HepG2 (cell line): ENCODE data around the gene HDAC4.

ENCODE experiments used
- CEBPB ChIP-seq: IDR thresholded peaks from 2 replicates; pipeline ENCODE4 v1.6.1; 2011; ENCODE audit warnings: low read depth, low read length, improper control_type of control experiment, borderline replicate concordance
- CTCF ChIP-seq: sonication (generic); formaldehyde crosslinking; IDR thresholded peaks from 2 replicates; pipeline ENCODE4 v1.5.0; 2020; ENCODE audit warnings: mild to moderate bottlenecking, missing genetic modification reagents, moderate library complexity
- FIP1L1 ChIP-seq: fragments of 200-400 bp; formaldehyde crosslinking; IDR thresholded peaks from 2 replicates; pipeline ENCODE4 v1.6.1; 2018; ENCODE audit warnings: low read depth, mild to moderate bottlenecking, low read length, moderate library complexity, borderline replicate concordance; ENCODE audit not compliant: insufficient read depth
- FOSL2 ChIP-seq: sonication (generic); formaldehyde crosslinking; IDR thresholded peaks from 2 replicates; pipeline ENCODE4 v1.4.0; 2020; ENCODE audit warnings: missing genetic modification reagents
- RORA ChIP-seq: sonication (generic); formaldehyde crosslinking; IDR thresholded peaks from 2 replicates; pipeline ENCODE4 v1.5.0; 2020; ENCODE audit warnings: mild to moderate bottlenecking, missing genetic modification reagents, moderate library complexity
- TCF12 ChIP-seq, 2 experiments: fragments of 450-650 bp in 1 of 2; sonication (generic) in 1 of 2; formaldehyde crosslinking in 1 of 2; IDR thresholded peaks; 2 replicates each; pipeline versions ENCODE4 v1.6.1 to v1.8.0; 2017 to 2022; ENCODE audit warnings: antibody characterized with exemption in 1 of 2, mild to moderate bottlenecking in 1 of 2, missing genetic modification reagents in 1 of 2, moderate library complexity in 1 of 2
- ZFYVE20 ChIP-seq: sonication (generic); formaldehyde crosslinking; IDR thresholded peaks from 2 replicates; pipeline ENCODE4 v1.8.0; 2023; ENCODE audit warnings: low read depth, mild to moderate bottlenecking, moderate library complexity, missing genetic modification reagents, borderline replicate concordance
- ZNF253 ChIP-seq: sonication (generic); formaldehyde crosslinking; IDR thresholded peaks from 2 replicates; pipeline ENCODE4 v1.8.0; 2022; ENCODE audit warnings: mild to moderate bottlenecking, missing genetic modification reagents, borderline replicate concordance
- ZNF3 ChIP-seq: IDR thresholded peaks from 2 replicates; pipeline ENCODE4 v1.7.0; 2017; ENCODE audit warnings: inconsistent platforms
- ZNF687 ChIP-seq: sonication (generic); formaldehyde crosslinking; IDR thresholded peaks from 2 replicates; pipeline ENCODE4 v1.5.1; 2020; ENCODE audit warnings: mild to moderate bottlenecking, missing genetic modification reagents, moderate library complexity

GRCh38 chr2:239229545-239230279 lies 171.1 kb downstream of the HDAC4 start:
- TF ChIP-seq CEBPB: no peak
- TF ChIP-seq FOSL2 (CRISPR knock-in tag): no peak
- no peak for TF ChIP-seq ZFYVE20 (CRISPR knock-in tag)
- TF ChIP-seq TCF12 (IDR thresholded peaks at IDR 0.05): no peak
- no peak for TF ChIP-seq TCF12 (CRISPR knock-in tag; IDR thresholded peaks at IDR 0.05)
- TF ChIP-seq RORA: no peak
- TF ChIP-seq ZNF687 (CRISPR knock-in tag): no peak
- no peak for TF ChIP-seq ZNF3 (CRISPR knock-in tag)
- TF ChIP-seq FIP1L1: no peak
- no peak for TF ChIP-seq CTCF (CRISPR knock-in tag)
- TF ChIP-seq ZNF253: no peak
